KMS-11 (cell line): ENCODE measurements around the gene SLC25A26.

Source experiments
- H2AFZ ChIP-seq: fragments of 200-600 bp; sonication (generic); 2 replicates; pipeline ENCODE4 v1.6.1; 2016; ENCODE audit warnings: antibody characterized with exemption, mixed run types, low read depth
- H3K27ac ChIP-seq: fragments of 200-600 bp; sonication (generic); 2 replicates; pipeline ENCODE4 v1.6.1; 2016; ENCODE audit warnings: mild to moderate bottlenecking, mixed run types
- H3K27me3 ChIP-seq: fragments of 200-600 bp; sonication (generic); 2 replicates; pipeline ENCODE4 v1.6.1; 2017; ENCODE audit warnings: mild to moderate bottlenecking, low read depth, mixed run types, moderate library complexity; ENCODE audit not compliant: insufficient read depth
- H3K36me3 ChIP-seq: fragments of 200-600 bp; sonication (generic); 2 replicates; pipeline ENCODE4 v1.6.1; 2017; ENCODE audit warnings: mild to moderate bottlenecking, mixed run types; ENCODE audit not compliant: insufficient read depth
- H3K4me1 ChIP-seq: fragments of 200-600 bp; sonication (generic); 2 replicates; pipeline ENCODE4 v1.6.1; 2016; ENCODE audit warnings: mild to moderate bottlenecking, low read depth, mixed run types; ENCODE audit not compliant: poor library complexity, severe bottlenecking
- H3K4me2 ChIP-seq: fragments of 200-600 bp; sonication (generic); 2 replicates; pipeline ENCODE4 v1.7.0; 2016; ENCODE audit warnings: mild to moderate bottlenecking, mixed run types
- H3K4me3 ChIP-seq: fragments of 200-600 bp; sonication (generic); IDR thresholded peaks from 2 replicates; pipeline ENCODE4 v1.6.1; 2017; ENCODE audit warnings: low read depth, low read length, mixed read lengths; ENCODE audit not compliant: insufficient read depth
- H3K79me2 ChIP-seq: fragments of 200-600 bp; sonication (generic); 2 replicates; pipeline ENCODE4 v1.6.1; 2016; ENCODE audit warnings: low read depth, mixed run types; ENCODE audit not compliant: insufficient read depth
- H3K9ac ChIP-seq: fragments of 200-600 bp; sonication (generic); 2 replicates; pipeline ENCODE4 v1.6.1; 2016; ENCODE audit warnings: mild to moderate bottlenecking, mixed run types
- H4K20me1 ChIP-seq: fragments of 200-600 bp; sonication (generic); 2 replicates; pipeline ENCODE4 v1.6.1; 2016; ENCODE audit warnings: mild to moderate bottlenecking, mixed run types; ENCODE audit not compliant: insufficient read depth
- CTCF ChIP-seq: fragments of 200-600 bp; sonication (generic); conservative IDR thresholded peaks from 2 replicates; pipeline ENCODE4 v1.6.1; 2017; ENCODE audit warnings: low read depth, mild to moderate bottlenecking, antibody characterized with exemption, low read length, moderate library complexity, mixed read lengths

SLC25A26 gene

GRCh38 chr3:66342717-66343356, 122.0 kb downstream of the SLC25A26 start:
- H3K79me2 ChIP-seq, result no peaks in the 10 kb centered on the region
- TF ChIP-seq CTCF, result no peak
- no peak overlapping the region for H3K4me3 ChIP-seq
- H2AFZ ChIP-seq, result no peak overlapping the region
- H3K4me2 ChIP-seq, result no peak overlapping the region
- no peaks in the 10 kb centered on the region for H3K36me3 ChIP-seq
- H3K27ac ChIP-seq, result no peak overlapping the region
- H4K20me1 ChIP-seq, result no peaks in the 10 kb centered on the region
- H3K27me3 ChIP-seq, result no peaks in the 10 kb centered on the region
- H3K9ac ChIP-seq, result no peak overlapping the region
- no peaks in the 10 kb centered on the region for H3K4me1 ChIP-seq

GRCh38 chr3:66344391-66344811, 123.6 kb downstream of the SLC25A26 start:
- H3K79me2 ChIP-seq, result no peaks in the 10 kb centered on the region
- H3K27ac ChIP-seq, result no peak overlapping the region
- no peak overlapping the region for H3K4me2 ChIP-seq
- no peaks in the 10 kb centered on the region for H3K27me3 ChIP-seq
- H4K20me1 ChIP-seq, result no peaks in the 10 kb centered on the region
- no peak overlapping the region for H3K9ac ChIP-seq
- no peak for TF ChIP-seq CTCF
- H3K4me3 ChIP-seq, result no peak overlapping the region
- no peaks in the 10 kb centered on the region for H3K36me3 ChIP-seq
- H3K4me1 ChIP-seq, result no peaks in the 10 kb centered on the region
- H2AFZ ChIP-seq, result no peak overlapping the region

- Histone ChIP-seq H3K36me3 (no peaks in the 10 kb centered on the region), H3K4me3 (no peak overlapping the region), H3K79me2 (no peaks in the 10 kb centered on the region), H4K20me1 (no peaks in the 10 kb centered on the region), H3K27ac (no peak overlapping the region), H3K9ac (no peak overlapping the region), H3K4me1 (no peaks in the 10 kb centered on the region), H2AFZ (no peak overlapping the region), H3K27me3 (no peaks in the 10 kb centered on the region), H3K4me2 (no peak overlapping the region)
- TF ChIP-seq CTCF, result no peak
Measured at GRCh38 chr3:66344848-66345578, 124.2 kb downstream of the SLC25A26 start.

- Histone ChIP-seq H3K4me2 (no peak overlapping the region), H3K27ac (no peak overlapping the region), H2AFZ (no peak overlapping the region), H3K9ac (no peak overlapping the region), H3K4me3 (no peak overlapping the region), H3K79me2 (no peaks in the 10 kb centered on the region), H3K27me3 (no peaks in the 10 kb centered on the region), H4K20me1 (no peaks in the 10 kb centered on the region), H3K4me1 (peaks cover under 1% of the 10 kb centered on the region), H3K36me3 (no peaks in the 10 kb centered on the region)
- no peak for TF ChIP-seq CTCF
Measured at GRCh38 chr3:66348704-66349103, 127.9 kb downstream of the SLC25A26 start.
